Spleen (tissue), 7 donors: ENCODE measurements around the gene CALM3.

Experiments
- CTCF ChIP-seq, 11 experiments: fragments of 200-600 bp in 7 of 11; fragments of 450-650 bp in 4 of 11; sonication (generic) in 4 of 11; IDR thresholded peaks in 8 of 11; conservative IDR thresholded peaks in 3 of 11; 1 replicate in 7 of 11; 2 replicates in 4 of 11; pipeline versions ENCODE4 v1.4.0 to v1.8.0; 2016 to 2021; ENCODE audit warnings: antibody characterized with exemption in 11 of 11, inconsistent platforms in 4 of 11, mild to moderate bottlenecking in 1 of 11
- POLR2AphosphoS5 ChIP-seq, 3 donors: sonication (generic); formaldehyde crosslinking; IDR thresholded peaks; one replicate each; pipeline ENCODE4 v1.5.1; 2017; ENCODE audit warnings: antibody characterized with exemption in 3 of 3
- donor health status: DM: no; HTN: no; CAD: no; lungs with moderate emphysema.
- donor health status: DM: no; HTN: no; CAD: no.
- donor health status: DM: no; HTN: no; CAD: no.

GRCh38 chr19:46603752-46604231 is 2.7 kb downstream of the CALM3 start:
- TF ChIP-seq CTCF (IDR thresholded peaks at IDR 0.05 in 8 of 11, conservative IDR thresholded peaks at IDR 0.05 in 3 of 11): no peak
- TF ChIP-seq POLR2AphosphoS5 (IDR thresholded peaks at IDR 0.05): no peak
